HG03460 (cell line): Measurements from ENCODE around the gene SCD.
"Not testable (repeated sequence)": the region's sequence is repeated elsewhere in the genome, so short reads cannot be mapped to it uniquely, and the experiment has no call there.

Experiments
- ATAC-seq: cut with Tn5 transposase; IDR thresholded peaks from one replicate; pipeline ENCODE4 v1.9.1; 2021; ENCODE audit not compliant: unreplicated experiment

Gene SCD

GRCh38 chr10:100360234-100360633 is 13.2 kb downstream of the SCD start:
- ATAC-seq: no peak

GRCh38 chr10:100362570-100363496 is 15.8 kb downstream of the SCD start:
- ATAC-seq: no peak

DNA sequence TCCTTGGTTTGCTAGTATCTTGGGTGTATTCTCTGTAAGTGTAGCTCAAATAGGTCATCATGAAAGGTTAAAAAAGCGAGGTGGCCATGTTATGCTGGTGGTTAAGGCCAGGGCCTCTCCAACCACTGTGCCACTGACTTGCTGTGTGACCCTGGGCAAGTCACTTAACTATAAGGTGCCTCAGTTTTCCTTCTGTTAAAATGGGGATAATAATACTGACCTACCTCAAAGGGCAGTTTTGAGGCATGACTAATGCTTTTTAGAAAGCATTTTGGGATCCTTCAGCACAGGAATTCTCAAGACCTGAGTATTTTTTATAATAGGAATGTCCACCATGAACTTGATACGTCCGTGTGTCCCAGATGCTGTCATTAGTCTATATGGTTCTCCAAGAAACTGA is 17.1 kb downstream of the SCD start:
- no peak for ATAC-seq

DNA sequence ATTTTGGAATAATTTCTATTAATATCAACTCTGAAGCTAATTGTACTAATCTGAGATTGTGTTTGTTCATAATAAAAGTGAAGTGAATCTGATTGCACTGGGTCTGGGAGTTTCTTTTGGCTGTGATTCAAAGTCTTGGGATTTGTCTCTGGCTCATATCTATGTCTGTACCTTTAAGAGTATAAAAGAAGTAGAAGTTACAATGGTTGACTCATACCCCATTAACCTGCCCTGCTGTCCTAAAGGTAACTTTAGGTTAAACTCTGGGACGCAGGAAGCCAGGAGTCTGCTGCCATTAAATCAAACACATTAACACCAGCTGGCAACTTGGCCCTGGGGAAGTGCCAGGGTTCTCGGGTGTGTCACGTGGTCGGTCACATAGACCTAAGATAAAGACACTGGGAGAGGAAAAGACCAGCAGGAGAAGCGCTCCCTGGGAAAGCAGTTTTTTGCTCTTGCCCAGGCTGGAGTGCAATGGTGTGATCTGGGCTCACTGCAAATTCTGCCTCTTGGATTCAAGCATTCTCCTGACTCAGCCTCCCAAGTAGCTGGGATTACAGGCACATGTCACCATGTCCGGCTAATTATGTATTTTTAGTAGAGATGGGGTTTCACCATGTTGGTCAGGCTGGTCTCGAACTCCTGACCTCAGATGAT is 17.8 kb downstream of the SCD start:
- ATAC-seq: no peak

- ATAC-seq: no peak
Observed at GRCh38 chr10:100368721-100369120, 21.7 kb downstream of the SCD start.

GRCh38 chr10:100370714-100371481 is 23.9 kb downstream of the SCD start:
- no peak for ATAC-seq

DNA sequence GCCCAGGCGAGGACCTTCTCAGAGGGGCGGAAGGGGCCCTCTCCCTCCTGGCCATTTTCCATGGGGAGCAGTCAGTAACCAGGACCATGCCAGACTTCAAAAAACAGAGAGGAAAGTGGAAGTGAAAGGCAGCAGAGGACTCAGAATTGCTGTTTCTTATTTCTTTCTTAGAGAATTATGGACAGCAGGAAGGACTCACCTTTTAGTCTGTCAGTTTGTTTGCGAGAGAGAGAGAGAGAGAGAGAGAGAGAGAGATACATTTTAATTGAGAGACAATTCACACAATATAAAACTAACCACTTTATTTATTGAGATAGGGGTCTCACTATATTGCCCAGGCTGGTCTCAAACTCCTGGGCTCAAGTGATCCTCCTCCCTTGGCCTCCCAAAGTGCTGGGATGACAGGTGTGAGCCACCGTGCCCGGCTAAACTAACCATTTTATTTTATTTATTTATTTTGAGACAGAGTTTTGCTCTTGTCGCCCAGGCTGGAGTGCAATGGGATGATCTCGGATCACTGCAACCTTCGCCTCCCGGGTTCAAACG is 24.5 kb downstream of the SCD start:
- no peak for ATAC-seq

DNA sequence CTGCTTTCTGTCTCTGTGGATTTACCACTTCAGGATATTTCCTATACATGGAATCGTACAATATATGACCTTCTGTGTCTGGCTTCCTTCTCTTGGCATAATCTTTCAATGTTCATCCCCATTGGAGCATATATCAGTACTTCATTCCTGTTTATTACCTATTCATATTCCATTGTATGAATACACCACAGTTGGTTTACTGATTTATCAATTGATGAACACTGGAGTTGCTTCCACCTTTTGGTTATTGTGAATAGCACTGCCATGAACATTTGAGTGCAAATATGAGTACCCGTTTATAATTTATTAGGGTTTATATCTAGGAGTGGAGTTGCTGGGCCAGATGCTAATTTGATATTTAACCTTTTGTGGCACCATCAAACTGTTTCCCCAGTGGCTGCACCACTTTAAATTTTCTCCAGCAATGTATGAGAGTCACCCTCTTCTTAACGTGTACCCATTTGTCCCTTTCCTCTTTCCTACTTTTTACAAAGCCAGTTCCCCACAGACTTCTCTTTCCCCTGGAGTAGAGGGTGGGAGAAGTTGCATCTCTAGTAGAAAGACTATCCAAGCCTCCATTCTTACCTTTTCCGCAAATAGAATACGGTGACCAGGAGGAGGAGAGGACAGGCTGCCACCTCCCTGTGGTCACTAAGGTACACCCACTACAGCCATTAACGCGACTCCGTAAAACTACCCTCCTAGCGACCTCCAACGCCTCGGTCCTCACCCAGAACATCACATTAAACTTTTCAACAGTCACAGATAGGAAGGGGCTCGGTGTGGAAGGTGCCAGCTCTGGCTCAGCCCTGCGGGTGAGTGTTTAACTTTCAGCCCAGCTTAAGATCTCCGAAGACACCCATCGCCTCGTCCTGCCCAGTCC is 25.6 kb downstream of the SCD start:
- no peak for ATAC-seq

DNA sequence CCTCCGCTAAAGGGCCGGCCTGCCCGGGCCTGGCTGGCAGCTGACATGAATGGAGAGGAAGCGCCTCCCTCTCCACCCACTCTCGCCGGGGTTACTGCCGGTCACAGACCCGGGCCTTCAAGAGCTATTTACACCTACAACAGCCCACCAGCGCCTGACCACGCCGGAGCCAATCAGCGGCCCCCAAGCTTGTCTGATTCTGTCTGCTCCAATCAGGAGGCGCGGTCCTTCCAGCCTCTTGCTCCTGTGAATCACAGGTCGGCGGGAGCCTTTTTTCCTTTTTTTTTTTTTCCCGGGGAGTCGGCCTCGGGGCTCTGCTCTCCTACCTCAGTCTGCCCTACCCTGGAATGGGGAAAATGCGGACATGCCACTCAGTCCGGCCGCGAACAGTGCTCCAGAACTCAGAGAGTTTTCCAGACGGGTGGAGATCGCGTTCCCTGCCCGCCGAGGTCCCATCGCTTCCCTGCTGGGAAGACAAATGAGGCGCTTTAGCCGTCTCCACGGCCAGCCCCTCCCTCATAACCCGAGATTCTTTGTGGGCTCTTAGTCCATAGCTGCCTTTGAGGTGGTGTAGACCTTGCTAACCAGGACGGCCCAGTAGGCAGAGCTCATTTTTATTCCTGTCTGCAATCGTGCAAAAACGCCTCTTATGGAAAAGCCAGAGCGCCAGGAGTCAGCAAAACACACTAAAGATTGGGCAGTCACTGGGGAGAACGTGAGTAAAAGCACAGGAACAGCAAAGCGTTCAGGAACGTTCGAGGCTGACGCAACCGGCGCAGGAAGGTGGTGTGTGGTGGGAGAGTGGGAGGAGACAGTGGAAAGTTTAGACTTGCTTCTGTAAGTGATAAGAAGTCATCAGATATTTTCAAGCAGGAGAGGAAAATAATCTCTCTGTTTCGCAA is 26.5 kb downstream of the SCD start:
- peak; percentile 90 for ATAC-seq

DNA sequence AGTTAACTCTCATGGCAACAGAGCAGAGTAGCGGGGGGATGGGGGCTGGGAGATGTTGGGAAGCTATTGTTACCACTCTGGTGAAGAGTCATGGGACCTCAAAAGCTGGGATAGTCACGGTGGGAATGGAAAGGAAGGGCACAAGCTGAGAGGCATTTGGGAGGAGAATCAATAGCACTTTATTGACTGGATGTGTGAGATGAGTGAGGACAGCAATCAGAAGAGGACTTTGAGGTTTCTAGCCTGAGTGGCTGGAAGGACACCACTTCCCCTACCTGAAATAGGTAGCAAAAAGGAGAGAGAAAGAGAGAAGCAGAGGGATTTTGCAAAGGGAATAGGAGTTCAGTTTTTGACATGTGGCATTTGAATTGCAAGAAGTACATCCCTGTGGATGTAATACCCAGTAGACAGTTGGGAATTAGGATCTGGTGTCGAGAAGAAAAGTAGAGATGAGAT is 27.2 kb downstream of the SCD start:
- ATAC-seq: no peak

DNA sequence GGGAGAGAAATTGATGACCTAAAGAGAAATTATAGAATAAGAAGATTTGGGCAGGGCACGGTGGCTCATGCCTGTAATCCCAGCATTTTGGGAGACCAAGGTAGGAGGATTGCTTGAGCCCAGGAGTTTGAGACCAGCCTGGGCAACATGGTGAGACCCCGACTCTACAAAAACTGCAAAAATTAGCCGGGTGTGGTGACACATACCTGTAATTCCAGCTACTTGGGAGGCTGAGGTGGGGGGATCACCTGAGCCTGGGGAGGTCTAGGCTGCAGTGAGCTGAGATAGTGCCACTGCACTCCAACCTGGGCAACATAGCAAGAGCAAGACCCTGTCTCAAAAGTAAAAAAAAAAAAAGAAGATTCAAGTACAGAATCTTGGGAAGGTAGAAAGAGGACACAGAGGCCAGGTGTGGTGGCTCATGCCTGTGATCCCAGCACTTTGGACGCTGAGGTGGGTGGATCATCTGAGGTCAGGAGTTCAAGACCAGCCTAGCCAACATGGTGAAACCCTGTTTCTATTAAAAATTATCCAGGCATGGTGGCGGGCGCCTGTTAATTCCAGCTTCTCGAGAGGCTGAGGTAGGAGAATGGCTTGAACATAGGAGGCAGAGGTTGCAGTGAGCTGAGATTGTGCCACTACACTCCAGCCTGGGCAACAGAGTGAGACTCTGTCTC is 27.8 kb downstream of the SCD start:
- not testable (repeated sequence) for ATAC-seq

- not testable (repeated sequence) for ATAC-seq
Observed at GRCh38 chr10:100376656-100377055, 29.6 kb downstream of the SCD start.

GRCh38 chr10:100377830-100378229 is 30.8 kb downstream of the SCD start:
- peak; percentile 36 for ATAC-seq

- ATAC-seq: no peak
Observed at GRCh38 chr10:100380400-100380799, 33.4 kb downstream of the SCD start.

DNA sequence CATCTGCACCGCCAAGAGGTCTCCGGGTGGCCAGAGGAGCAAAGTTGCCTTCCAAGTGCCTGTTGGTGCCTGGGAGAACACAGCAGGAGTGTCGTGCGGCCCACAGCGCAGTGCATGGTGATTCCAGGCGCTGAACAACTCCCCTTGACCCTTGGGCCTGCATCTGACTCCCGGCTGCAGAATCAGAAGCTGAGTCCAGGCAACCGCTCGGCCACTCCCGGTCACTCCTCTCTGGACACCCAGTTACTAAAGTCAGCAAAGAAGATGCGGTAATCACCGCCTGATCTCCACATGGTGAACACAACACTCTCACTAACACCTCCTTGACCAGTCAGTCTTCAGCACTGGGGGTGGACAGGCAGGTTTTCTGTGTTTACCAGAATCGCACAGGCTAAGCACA is 35.5 kb downstream of the SCD start:
- no peak for ATAC-seq

GRCh38 chr10:100383251-100383650 is 36.2 kb downstream of the SCD start:
- ATAC-seq: no peak

DNA sequence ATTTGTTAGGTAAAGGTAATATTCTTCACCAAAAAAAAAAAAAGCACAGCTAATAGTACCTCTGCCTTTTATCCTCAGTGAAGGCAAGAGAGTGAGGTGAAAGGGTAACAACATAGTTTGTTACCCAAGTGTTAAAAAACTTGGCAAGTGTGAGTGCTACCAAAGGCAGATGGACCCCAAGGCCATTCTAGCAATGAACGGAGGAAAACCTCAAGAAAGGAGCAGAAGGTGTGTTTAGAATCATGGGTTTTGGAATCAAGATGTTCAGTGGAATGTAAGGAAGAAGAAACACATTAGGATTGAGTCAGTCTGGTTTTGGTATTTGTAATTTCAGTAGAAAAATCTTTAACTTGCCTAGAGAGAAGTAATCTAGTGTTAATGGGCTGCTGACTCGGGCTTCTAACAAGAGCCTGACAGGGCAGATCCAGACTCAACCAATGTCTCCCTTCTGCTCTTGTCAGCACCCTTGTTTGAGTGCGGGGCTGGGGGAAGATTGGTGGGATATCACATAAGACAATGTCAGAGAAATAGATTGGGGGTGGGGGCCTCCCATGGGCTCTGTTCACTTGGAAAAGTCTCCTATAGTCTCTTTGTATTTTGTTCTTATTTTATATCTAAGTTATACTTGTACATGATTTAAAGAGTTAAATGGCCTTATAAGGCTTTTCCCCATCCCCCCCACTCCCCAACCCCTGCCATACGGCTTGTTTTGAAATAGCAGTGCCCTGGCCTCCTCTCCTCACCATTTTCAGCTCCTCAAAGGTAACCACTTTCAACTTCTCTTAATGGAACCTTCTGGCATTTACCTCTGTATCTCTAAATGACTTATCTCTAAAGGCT is 44.4 kb downstream of the SCD start:
- ATAC-seq: no peak

- no peak for ATAC-seq
Observed at GRCh38 chr10:100392686-100393003, 45.6 kb downstream of the SCD start.
